Panc1 (cell line): Measurements from ENCODE around the gene PLK1. TPM values are rescaled to one million over a fixed set of nuclear protein-coding genes. Genes with fewer than 3 reads are reported as not detected.

Source experiments
- total RNA-seq: library from RNA; stranded (reverse); gene quantifications from one replicate; pipeline ENCODE4 v1.2.1, GENCODE V29; 2021; ENCODE audit not compliant: unreplicated experiment

PLK1 gene
- total RNA-seq, 1 experiment from 2014 or later = 94.8 TPM

Other genes with a start within 250 kb of the PLK1 start
- gene COG7, start 225.7 kb upstream of the PLK1 start, total RNA-seq = 25.3 TPM
- gene GGA2, start 168.4 kb upstream of the PLK1 start, total RNA-seq = 100 TPM
- gene EARS2, start 121.5 kb upstream of the PLK1 start, total RNA-seq = 31.3 TPM
- gene UBFD1, start 121.2 kb upstream of the PLK1 start, total RNA-seq = 102 TPM
- 166 TPM for gene NDUFAB1, start 82.6 kb upstream of the PLK1 start, total RNA-seq
- 21.7 TPM for gene PALB2, start 37.6 kb upstream of the PLK1 start, total RNA-seq
- gene DCTN5, start 37.4 kb upstream of the PLK1 start, total RNA-seq = 72.9 TPM
- not detected for gene ERN2, start 34.3 kb downstream of the PLK1 start, total RNA-seq
- not detected for gene CHP2, start 76.1 kb downstream of the PLK1 start, total RNA-seq
- 0.41 TPM for gene PRKCB, start 157.1 kb downstream of the PLK1 start, total RNA-seq